Left ventricle myocardium inferior (tissue), 1 donor: ENCODE results near the gene HPCAL1. TPM values are rescaled to one million over a fixed set of nuclear protein-coding genes. Genes with fewer than 3 reads are reported as not detected.

Source experiments
- DNase-seq: peaks from one replicate; pipeline ENCODE4 v3.0.0-alpha.2; 2020
- H3K27ac ChIP-seq: fragments of 200-600 bp; replicated peaks from 2 replicates; pipeline ENCODE4 v1.8.0; 2021
- H3K27me3 ChIP-seq: fragments of 200-600 bp; 2 replicates; pipeline ENCODE4 v1.8.0; 2021; ENCODE audit warnings: low read depth
- H3K36me3 ChIP-seq: fragments of 200-600 bp; 2 replicates; pipeline ENCODE4 v1.8.0; 2021
- H3K4me1 ChIP-seq: fragments of 200-600 bp; 2 replicates; pipeline ENCODE4 v1.8.0; 2021
- H3K4me3 ChIP-seq: fragments of 200-600 bp; 2 replicates; pipeline ENCODE4 v1.8.0; 2021; ENCODE audit warnings: mild to moderate bottlenecking, moderate library complexity
- H3K9me3 ChIP-seq: fragments of 200-600 bp; replicated peaks from 2 replicates; pipeline ENCODE4 v1.8.0; 2021
- intact Hi-C: fragments of 100-400 bp; cut with micrococcal nuclease; formaldehyde crosslinking; loops from one replicate; pipeline ENCODE4 v1.11.0; 2022
- total RNA-seq: library from RNA; stranded (reverse); fragmentation: NEBNext Ultra II Directional; extraction: Animal tissue kit (Norgen Biotek cat#: 25700); gene quantifications from one replicate; pipeline ENCODE4 v1.2.1, GENCODE V29; 2021
- TF ChIP-seq, protein P1 (sequence below): fragments of 200-600 bp; IDR thresholded peaks from 2 replicates; pipeline ENCODE4 v1.8.0; 2021; ENCODE audit warnings: antibody characterized with exemption, mild to moderate bottlenecking, borderline replicate concordance
- donor health status: DM: no; HTN: yes; CAD: no; lungs with severe emphysema.

HPCAL1 gene
- total RNA-seq, 1 donor from 2014 or later: 29.4 TPM

DNA sequence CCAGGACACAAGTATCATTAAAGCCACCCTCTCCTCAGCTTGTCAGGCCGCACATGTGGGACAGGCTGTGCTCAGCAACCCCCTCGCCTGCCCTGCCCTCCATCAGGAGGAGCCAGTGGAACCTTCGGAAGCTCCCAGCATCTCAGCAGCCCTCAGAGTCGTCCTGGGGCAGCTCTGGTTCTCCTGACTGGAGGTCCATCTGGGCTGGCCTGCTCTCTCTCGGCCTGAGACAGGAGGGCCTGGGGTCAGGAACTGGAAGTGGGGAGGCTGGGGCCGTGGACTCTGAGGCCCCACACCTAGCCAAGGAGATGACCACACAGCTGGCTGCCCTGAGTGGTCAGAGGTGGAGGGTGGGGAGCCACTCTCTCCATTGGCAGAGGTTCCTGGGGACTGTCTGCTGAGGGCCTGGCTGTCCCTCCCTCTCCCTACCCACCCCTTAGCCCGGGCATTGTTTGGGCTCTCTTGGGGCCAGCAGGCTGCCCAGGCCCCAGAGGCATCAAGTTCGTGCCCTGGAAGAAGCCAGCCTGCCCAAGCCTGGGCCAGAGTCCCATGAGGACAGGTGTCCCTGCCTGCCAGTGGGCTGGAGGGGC lies 122.3 kb downstream of the HPCAL1 start:
- intact Hi-C loops: no loop called here
- Histone ChIP-seq H3K27me3 (no peaks in the 10 kb centered on the region), H3K27ac (no peak overlapping the region), H3K9me3 (no peaks in the 10 kb centered on the region), H3K4me3 (no peak overlapping the region), H3K4me1 (no peaks in the 10 kb centered on the region), H3K36me3 (peaks cover 68% of the 10 kb centered on the region)
- no peak for DNase-seq
- TF ChIP-seq, protein P1, sequence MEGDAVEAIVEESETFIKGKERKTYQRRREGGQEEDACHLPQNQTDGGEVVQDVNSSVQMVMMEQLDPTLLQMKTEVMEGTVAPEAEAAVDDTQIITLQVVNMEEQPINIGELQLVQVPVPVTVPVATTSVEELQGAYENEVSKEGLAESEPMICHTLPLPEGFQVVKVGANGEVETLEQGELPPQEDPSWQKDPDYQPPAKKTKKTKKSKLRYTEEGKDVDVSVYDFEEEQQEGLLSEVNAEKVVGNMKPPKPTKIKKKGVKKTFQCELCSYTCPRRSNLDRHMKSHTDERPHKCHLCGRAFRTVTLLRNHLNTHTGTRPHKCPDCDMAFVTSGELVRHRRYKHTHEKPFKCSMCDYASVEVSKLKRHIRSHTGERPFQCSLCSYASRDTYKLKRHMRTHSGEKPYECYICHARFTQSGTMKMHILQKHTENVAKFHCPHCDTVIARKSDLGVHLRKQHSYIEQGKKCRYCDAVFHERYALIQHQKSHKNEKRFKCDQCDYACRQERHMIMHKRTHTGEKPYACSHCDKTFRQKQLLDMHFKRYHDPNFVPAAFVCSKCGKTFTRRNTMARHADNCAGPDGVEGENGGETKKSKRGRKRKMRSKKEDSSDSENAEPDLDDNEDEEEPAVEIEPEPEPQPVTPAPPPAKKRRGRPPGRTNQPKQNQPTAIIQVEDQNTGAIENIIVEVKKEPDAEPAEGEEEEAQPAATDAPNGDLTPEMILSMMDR: no peak

DNA sequence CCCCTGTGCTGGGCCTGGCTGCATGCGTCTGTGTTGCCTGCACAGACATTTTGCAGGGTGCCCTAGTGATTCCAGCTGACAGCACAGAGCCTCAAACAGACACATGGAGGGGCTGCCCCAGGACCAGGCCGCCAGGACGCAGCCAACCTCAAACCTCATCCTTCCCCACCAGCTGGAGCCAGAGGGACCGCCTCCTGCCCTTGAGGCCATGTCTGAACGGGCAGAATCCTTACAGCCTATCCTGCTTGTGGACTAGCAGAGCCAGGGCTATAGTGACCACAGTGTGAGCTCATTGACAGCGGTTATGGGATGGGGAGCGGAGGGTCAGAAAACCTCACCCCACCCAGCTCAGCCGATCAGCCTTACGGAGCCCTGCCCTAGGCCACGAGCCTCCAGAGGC lies 123.0 kb downstream of the HPCAL1 start:
- intact Hi-C loops: no loop called here
- Histone ChIP-seq H3K36me3 (peaks cover 63% of the 10 kb centered on the region), H3K9me3 (no peaks in the 10 kb centered on the region), H3K4me3 (no peak overlapping the region), H3K27me3 (peaks cover under 1% of the 10 kb centered on the region), H3K27ac (no peak overlapping the region), H3K4me1 (no peaks in the 10 kb centered on the region)
- DNase-seq: no peak
- TF ChIP-seq, protein P1: no peak

DNA sequence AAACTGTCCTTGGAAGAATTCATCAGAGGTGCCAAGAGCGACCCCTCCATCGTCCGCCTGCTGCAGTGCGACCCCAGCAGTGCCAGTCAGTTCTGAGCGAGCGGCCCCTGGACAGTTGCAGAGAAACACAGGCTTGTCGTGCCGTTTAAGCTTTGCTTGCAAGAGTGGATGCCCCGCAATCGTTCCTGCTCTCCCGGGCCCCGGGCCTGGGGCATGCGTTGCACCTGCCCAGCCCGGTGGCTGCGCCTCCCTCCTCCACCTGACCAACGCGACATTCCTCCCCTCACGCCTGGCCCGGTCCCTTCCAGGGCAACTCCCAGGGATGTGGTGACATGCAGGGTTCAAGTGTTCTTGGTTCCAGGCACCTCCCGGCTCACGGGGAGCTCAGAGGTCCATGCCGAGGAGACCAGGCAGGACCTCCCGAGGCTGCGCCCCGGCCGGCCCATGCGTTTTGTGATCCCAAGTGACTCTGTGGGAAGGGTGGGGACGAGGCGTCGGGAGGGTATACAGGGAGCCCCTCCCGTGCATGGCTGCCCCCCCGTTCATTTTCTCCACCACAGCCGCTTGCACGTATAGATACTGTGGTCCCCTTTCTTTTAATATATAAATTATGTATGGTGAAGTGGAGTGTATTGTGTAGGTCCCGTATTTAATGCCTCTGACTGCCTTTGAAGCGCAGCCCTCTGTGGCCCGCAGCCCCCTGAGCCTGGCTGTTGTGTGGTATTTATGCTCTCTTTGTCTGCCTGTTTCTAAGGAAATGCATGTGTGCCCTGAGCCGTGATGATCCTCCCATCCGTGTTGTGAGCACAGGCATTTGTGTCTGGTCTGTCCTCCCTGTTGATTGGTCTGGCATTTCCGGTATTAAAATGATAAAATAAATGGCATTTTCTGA lies 124.3 kb downstream of the HPCAL1 start:
- Histone ChIP-seq H3K4me3 (no peak overlapping the region), H3K27ac (no peak overlapping the region), H3K4me1 (peaks cover 2% of the 10 kb centered on the region), H3K36me3 (peaks cover 50% of the 10 kb centered on the region), H3K27me3 (peaks cover 13% of the 10 kb centered on the region), H3K9me3 (no peaks in the 10 kb centered on the region)
- TF ChIP-seq, protein P1: no peak
- DNase-seq: no peak
- intact Hi-C loops: no loop called here

DNA sequence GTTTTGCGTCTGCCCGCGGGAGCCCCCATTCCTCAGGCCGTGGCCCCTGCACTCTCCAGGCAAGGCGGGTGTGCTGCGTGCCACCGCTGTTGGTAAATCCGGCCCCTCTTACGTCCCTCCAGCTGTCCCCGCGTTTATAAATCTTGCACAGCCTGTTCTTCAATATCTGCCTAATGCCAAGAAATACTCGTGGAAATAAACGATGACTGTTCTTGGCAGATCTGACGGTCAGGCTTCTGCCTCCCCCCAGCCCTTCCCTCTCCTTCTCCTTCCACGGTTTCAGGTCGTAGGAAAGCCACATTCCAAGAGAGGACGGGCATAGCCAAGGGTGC lies 124.9 kb downstream of the HPCAL1 start:
- TF ChIP-seq, protein P1: no peak
- peaks cover 19% of the 10 kb centered on the region for H3K27me3 ChIP-seq
- no peak overlapping the region for H3K27ac ChIP-seq
- no peaks in the 10 kb centered on the region for H3K9me3 ChIP-seq
- no peak for DNase-seq
- peaks cover 8% of the 10 kb centered on the region for H3K4me1 ChIP-seq
- no peak overlapping the region for H3K4me3 ChIP-seq
- intact Hi-C loops: no loop called here
- peaks cover 44% of the 10 kb centered on the region for H3K36me3 ChIP-seq

DNA sequence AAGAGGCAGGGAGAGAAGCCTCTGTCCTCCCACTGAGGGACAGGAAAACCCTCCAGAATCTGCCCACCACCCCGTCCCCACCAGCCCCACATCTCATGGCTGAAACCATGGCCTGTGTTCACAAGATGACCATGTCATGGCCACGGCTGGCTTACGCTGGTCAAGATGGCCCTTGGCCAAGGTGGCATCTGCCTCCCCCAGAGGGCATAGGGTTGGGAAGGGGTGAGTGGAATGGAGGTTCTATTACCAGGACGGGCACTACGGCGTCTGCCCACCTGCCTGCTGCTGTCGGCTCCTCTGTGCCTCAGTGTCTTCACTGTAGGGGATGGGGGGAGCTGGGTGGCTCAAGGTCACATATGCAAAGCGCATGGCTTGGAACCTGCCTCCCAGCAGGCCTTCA lies 125.7 kb downstream of the HPCAL1 start:
- DNase-seq: no peak
- Histone ChIP-seq H3K36me3 (peaks cover 36% of the 10 kb centered on the region), H3K4me1 (peaks cover 9% of the 10 kb centered on the region), H3K4me3 (no peak overlapping the region), H3K27ac (no peak overlapping the region), H3K9me3 (no peaks in the 10 kb centered on the region), H3K27me3 (peaks cover 23% of the 10 kb centered on the region)
- TF ChIP-seq, protein P1: no peak
- intact Hi-C loops: no loop called here
